RWPE2 (cell line): ENCODE results near the gene WIZ.

Source experiments
- ATAC-seq: fragments of 200-7000 bp; cut with Tn5 transposase; 3 replicates; pipeline ENCODE4 v1.9.1; 2021; ENCODE audit warnings: low read depth
- DNase-seq: peaks from one replicate; pipeline ENCODE4 v3.0.0-alpha.2; 2020; ENCODE audit warnings: low spot score
- H3K27ac ChIP-seq: fragments of 450-650 bp; 2 replicates; pipeline ENCODE4 v1.5.1; 2017; ENCODE audit warnings: mild to moderate bottlenecking; ENCODE audit not compliant: poor library complexity, severe bottlenecking
- H3K27me3 ChIP-seq: fragments of 250-450 bp; sonication (Bioruptor Pico); 2 replicates; pipeline ENCODE4 v1.5.1; 2021; ENCODE audit warnings: mild to moderate bottlenecking, moderate library complexity; ENCODE audit not compliant: insufficient read depth, poor library complexity, severe bottlenecking
- H3K36me3 ChIP-seq: fragments of 250-450 bp; sonication (Bioruptor Pico); 2 replicates; pipeline ENCODE4 v1.5.1; 2020; ENCODE audit warnings: low read depth, mild to moderate bottlenecking, moderate library complexity
- H3K4me1 ChIP-seq: fragments of 250-450 bp; sonication (Bioruptor Pico); 2 replicates; pipeline ENCODE4 v1.5.1; 2021; ENCODE audit warnings: mild to moderate bottlenecking, moderate library complexity; ENCODE audit not compliant: insufficient read depth, poor library complexity, severe bottlenecking
- H3K4me3 ChIP-seq: fragments of 250-450 bp; sonication (Bioruptor Pico); 2 replicates; pipeline ENCODE4 v1.5.1; 2021; ENCODE audit warnings: mild to moderate bottlenecking, moderate library complexity; ENCODE audit not compliant: severe bottlenecking
- H3K9me3 ChIP-seq: fragments of 250-450 bp; sonication (Bioruptor Pico); 2 replicates; pipeline ENCODE4 v1.5.1; 2021; ENCODE audit warnings: mild to moderate bottlenecking, moderate library complexity; ENCODE audit not compliant: severe bottlenecking
- TF ChIP-seq, protein P1 (sequence below): fragments of 450-650 bp; IDR thresholded peaks from one replicate; pipeline ENCODE4 v1.5.1; 2017; ENCODE audit warnings: mild to moderate bottlenecking, moderate library complexity; ENCODE audit not compliant: poor library complexity, severe bottlenecking

WIZ gene

DNA sequence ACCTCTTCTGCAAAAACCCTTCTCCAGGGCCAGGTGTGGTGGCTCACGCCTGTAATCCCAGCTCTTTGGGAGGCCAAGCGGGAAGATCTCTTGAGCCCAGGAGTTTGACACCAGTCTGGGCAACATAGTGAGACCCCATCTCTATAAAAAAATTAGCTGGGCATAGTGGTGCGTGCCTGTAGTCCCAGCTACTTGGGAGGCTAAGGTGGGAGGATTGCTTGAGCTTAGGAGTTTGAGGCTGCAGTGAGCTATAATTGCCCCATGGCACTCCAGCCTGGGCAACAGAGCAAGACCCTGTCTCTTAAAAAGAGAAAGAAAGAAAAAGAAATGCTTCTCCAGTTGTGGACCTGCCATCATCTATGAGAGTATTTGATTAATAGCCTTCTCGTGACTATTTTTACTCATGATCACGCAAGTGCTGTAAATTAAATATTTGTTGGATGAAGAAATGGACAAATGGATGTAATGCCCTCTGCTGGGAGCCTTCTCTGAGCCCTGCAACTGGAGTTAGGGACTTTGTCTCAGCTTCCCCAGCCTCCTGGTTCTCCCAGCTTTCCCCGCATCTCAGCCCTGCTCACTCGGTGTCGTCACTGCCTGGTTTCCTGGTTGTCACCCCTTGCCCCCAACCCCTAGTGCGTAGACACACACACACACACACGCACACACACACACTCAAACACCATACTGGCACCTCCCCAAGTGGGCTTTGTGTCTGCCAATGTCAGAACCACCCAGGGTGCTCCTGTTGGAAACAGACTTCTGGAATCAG lies 12.2 kb downstream of the WIZ start:
- no peaks in the 10 kb centered on the region for H3K27me3 ChIP-seq
- H3K4me3 ChIP-seq, result no peak overlapping the region
- TF ChIP-seq, protein P1, sequence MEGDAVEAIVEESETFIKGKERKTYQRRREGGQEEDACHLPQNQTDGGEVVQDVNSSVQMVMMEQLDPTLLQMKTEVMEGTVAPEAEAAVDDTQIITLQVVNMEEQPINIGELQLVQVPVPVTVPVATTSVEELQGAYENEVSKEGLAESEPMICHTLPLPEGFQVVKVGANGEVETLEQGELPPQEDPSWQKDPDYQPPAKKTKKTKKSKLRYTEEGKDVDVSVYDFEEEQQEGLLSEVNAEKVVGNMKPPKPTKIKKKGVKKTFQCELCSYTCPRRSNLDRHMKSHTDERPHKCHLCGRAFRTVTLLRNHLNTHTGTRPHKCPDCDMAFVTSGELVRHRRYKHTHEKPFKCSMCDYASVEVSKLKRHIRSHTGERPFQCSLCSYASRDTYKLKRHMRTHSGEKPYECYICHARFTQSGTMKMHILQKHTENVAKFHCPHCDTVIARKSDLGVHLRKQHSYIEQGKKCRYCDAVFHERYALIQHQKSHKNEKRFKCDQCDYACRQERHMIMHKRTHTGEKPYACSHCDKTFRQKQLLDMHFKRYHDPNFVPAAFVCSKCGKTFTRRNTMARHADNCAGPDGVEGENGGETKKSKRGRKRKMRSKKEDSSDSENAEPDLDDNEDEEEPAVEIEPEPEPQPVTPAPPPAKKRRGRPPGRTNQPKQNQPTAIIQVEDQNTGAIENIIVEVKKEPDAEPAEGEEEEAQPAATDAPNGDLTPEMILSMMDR, result no peak
- H3K36me3 ChIP-seq, result no peaks in the 10 kb centered on the region
- no peak overlapping the region for H3K27ac ChIP-seq
- H3K4me1 ChIP-seq, result no peaks in the 10 kb centered on the region
- ATAC-seq (no peak), DNase-seq (no peak)
- no peaks in the 10 kb centered on the region for H3K9me3 ChIP-seq

DNA sequence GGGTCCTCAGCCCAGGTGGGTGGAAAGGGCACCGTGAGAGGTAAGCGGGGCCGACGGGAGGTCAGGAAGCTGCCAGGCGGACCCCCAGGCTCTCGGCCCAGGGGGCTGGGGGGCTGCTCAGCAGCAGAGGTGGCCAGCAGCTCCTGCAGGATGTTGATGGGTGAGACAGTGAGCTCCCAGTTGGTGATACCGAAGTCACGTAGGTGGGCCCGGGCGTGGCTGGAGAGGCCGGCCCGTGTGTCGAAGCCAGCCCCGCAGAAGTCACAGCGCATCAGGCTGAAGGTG lies 13.0 kb downstream of the WIZ start:
- H3K27me3 ChIP-seq, result no peaks in the 10 kb centered on the region
- ATAC-seq, result no peak
- H3K9me3 ChIP-seq, result no peaks in the 10 kb centered on the region
- H3K4me3 ChIP-seq, result no peak overlapping the region
- no peak overlapping the region for H3K27ac ChIP-seq
- DNase-seq, result no peak
- TF ChIP-seq, protein P1, result no peak
- H3K4me1 ChIP-seq, result no peaks in the 10 kb centered on the region
- H3K36me3 ChIP-seq, result no peaks in the 10 kb centered on the region

DNA sequence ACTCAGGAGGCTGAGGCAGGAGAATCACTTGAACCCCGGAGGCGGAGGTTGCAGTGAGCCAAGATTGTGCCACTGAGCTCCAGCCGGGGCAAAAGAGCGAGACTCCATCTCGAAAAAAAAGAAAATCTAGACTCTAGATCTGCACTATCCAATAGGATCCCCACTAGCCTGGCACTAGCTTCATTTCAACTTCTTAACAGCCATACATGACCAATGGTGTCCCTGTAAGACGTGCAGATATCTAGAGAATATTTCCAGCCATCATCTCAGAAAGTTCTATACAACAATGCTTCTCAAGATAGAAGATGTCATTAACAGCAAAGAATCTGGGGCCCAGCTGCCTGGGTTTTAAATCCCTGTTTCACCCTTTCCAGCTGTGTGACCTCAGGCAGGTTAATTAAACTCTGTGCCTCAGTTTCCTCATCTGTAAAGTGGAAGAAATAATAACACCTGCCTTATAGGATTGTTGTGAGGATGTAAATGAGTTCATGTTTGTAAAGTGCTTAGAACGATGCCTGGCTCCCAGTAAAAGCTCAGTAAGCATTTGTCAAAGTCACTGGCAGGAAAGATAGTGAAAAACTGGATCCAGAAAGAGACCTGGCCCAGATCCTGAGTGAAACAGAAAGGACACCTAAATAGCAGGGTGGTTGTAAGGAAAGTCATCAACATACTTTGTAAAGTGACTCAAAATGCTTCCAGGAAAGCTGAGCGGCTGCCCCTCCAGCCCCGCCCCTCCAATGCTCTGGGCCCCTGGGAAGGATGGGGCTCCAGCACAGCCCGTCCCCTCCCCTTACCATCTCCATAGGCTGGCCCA lies 13.5 kb downstream of the WIZ start:
- no peak overlapping the region for H3K27ac ChIP-seq
- no peak overlapping the region for H3K4me3 ChIP-seq
- no peaks in the 10 kb centered on the region for H3K9me3 ChIP-seq
- H3K27me3 ChIP-seq, result no peaks in the 10 kb centered on the region
- DNase-seq, result no peak
- TF ChIP-seq, protein P1, result no peak
- H3K4me1 ChIP-seq, result peaks cover 3% of the 10 kb centered on the region
- ATAC-seq, result no peak
- no peaks in the 10 kb centered on the region for H3K36me3 ChIP-seq

DNA sequence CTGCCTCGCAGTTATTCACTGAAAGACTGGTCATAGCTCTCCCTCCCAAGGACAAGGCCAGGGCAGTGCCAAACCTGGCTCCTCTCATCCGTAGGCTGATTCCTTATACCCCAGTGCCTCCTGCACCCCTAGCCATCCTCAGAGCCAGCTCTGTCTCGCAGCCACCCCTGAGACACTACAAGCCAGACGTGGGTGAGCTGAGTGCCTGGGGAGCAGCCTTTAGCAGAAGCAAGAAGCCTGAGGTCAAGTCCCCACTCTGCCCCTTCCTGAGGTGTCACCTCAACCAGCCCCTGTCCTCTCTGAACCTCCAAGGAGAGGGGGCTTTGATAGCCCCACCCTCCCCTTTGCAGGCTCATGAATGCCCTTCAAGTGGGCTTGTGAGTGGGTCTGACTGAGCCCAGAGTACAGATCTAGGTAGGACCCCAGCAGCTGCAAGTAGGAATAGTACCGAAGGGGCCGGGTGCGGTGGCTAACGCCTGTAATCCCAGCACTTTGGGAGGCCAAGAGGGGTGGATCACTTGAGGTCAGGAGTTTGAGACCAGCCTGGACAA lies 16.2 kb downstream of the WIZ start:
- no peaks in the 10 kb centered on the region for H3K9me3 ChIP-seq
- DNase-seq (no peak), ATAC-seq (no peak)
- TF ChIP-seq, protein P1, result no peak
- peaks cover 4% of the 10 kb centered on the region for H3K4me1 ChIP-seq
- H3K36me3 ChIP-seq, result peaks cover 10% of the 10 kb centered on the region; the same call in 1 of the 2 replicates
- no peaks in the 10 kb centered on the region for H3K27me3 ChIP-seq
- H3K4me3 ChIP-seq, result peak overlapping the region; percentile 86
- no peak overlapping the region for H3K27ac ChIP-seq
